GM21360 (cell line): Measurements from ENCODE around the gene PSME2.

ENCODE experiments used
- ATAC-seq: cut with Tn5 transposase; IDR thresholded peaks from one replicate; pipeline ENCODE4 v1.9.1; 2021; ENCODE audit warnings: mild to moderate bottlenecking, moderate library complexity; ENCODE audit not compliant: unreplicated experiment

Gene PSME2

GRCh38 chr14:24136684-24137528 lies 9.5 kb downstream of the PSME2 start:
- no peak for ATAC-seq

DNA sequence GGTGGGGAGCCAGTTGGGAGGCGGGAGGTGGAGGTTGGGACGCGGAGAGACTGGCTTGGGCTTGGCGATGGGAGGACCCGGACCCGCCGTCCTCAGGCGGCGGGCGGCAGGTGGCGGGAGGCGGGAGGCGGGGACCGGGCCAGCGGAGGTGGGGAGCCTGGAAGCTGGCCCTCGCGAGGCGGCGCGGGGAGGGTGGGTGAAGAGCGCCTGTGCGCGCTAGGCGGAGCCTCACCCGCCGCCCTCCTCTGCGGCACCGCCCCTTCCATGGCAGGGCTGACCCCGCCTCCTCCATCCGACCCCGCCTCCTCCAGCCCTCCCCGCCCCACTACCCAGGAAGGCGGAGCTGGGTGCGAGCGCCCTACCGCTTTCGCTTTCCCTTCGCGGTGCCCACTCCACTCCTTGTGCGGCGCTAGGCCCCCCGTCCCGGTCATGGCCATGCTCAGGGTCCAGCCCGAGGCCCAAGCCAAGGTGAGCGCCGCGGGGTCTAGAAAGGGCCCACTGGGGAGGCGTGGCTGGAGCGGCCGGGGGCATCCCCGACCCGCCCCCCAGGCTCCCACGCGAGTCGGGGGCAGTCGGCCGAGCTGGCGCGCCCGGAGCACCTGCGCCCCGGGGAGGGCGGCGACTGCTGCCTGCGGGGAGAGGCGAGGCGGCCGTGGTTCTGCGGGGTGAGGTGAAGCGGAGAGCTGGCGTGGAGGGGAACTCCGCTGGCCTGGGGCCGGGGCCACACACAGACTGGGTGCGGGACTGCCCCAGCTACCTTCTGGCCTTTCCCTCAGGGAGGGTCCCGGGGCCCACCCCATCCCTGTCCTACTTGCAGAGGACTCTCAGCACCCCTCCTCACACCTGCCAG lies 10.4 kb downstream of the PSME2 start, which contains the start of gene PSME1:
PSME1 (plus strand) TSS at position 361 of the 850 bp plus-strand sequence; CDS start at position 430, 69 bp downstream.
- ATAC-seq, result peak; percentile 70

GRCh38 chr14:24135584-24135833 lies 10.9 kb downstream of the PSME2 start:
- peak; percentile 8 for ATAC-seq

DNA sequence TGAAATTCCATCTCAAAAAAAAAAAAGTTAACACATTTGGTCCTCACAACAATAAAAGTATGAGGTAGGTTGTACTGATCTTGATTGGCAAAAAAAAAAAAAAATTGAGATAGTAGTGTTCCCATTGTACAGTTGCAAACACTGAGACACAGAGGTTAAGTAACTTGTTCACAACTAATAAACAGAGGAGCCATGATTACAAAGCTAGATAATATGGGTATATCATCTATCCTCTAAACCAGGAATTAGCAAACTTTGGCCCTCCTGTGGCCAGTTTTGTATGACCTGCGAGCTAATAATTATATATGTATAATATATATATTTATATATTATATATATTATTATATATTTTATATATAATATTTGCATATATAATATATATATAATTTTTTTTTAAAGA lies 12.7 kb downstream of the PSME2 start:
- ATAC-seq, result no peak

DNA sequence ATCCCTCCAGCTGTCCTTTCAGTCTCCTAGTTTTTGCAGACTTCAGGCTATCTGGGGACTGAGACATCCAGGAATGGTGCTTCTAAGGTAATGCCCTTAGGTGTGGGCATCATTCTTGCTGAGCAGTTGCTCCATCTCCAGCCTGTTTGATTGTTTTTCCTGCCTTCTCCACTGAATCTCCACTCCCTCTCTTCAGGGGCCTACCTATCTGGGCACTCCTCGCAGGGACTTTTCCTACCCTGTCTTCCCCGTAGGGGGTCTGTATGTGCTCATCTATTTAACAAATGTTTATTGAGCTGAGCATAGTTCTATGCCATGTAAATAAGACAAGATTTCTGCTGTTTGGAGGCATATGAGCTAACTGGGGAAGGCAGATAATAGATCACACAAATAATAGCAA lies 13.4 kb downstream of the PSME2 start:
- no peak for ATAC-seq

DNA sequence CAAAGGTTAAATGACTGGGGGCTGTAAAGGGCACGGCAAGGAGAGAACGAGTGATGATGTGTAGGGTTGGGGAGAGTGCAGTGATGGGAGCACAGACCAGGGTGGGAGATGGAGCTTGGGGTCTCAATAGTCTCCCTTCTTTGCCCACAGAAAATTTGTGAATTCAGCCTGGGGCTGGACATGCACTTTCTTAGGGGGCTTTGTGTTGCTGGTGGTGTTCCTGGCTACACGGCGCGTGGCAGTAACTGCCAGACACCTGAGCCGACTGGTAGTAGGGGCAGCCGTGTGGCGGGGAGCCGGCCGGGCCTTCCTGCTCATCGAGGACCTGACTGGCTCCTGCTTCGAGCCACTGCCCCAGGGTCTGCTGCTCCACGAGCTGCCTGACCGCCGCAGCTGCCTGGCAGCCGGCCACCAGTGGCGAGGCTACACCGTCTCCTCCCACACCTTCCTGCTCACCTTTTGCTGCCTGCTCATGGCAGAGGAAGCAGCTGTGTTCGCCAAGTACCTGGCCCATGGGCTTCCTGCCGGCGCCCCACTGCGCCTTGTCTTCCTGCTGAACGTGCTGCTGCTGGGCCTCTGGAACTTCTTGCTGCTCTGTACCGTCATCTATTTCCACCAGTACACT lies 14.2 kb downstream of the PSME2 start:
- no peak for ATAC-seq

GRCh38 chr14:24131549-24131966 lies 14.9 kb downstream of the PSME2 start:
- no peak for ATAC-seq

- ATAC-seq, result no peak
Observed at GRCh38 chr14:24130717-24131548, 15.5 kb downstream of the PSME2 start.

- ATAC-seq, result no peak
Observed at GRCh38 chr14:24130380-24130716, 16.1 kb downstream of the PSME2 start, which contains the start of gene FITM1. Gene FITM1 (plus strand): TSS chr14:24130659. CDS start chr14:24131564, 905 bp downstream.

GRCh38 chr14:24129410-24129998 lies 16.9 kb downstream of the PSME2 start:
- no peak for ATAC-seq

GRCh38 chr14:24127673-24128072 lies 18.7 kb downstream of the PSME2 start:
- ATAC-seq, result no peak

- no peak for ATAC-seq
Observed at GRCh38 chr14:24126939-24127338, 19.5 kb downstream of the PSME2 start.

- ATAC-seq, result no peak
Observed at GRCh38 chr14:24123424-24124417, 22.7 kb downstream of the PSME2 start.

DNA sequence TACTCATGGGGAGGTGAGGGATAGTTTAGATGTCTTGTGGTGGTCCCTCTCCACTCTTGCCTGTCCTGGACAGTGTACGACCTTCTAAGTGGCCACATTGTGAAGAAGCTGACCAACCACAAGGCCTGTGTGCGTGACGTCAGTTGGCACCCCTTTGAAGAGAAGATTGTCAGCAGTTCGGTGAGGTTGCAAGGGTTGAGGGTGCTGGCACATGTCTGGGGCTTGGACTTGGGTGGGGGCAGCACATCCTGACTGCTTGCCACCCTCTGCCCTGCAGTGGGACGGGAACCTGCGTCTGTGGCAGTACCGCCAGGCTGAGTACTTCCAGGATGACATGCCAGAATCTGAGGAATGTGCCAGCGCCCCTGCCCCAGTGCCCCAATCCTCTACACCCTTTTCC lies 23.5 kb downstream of the PSME2 start:
- ATAC-seq, result no peak

DNA sequence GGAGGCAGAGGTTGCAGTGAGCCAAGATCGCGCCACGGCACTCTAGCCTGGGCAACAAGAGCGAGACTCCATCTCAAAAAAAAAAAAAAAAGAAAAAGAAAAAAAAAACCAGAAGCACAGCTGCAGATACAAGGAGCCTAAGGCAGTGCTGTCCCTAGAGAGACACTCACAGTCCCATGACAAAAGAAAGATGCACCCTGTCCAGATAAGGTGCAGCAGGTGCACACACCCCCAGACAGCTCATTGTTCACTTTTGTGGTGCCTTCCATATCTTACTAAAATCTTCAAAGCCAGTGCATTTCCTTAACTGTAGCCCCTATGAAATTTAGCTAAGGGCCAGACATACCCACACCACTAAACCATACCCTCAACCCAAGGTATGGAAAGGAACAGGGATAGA lies 24.0 kb downstream of the PSME2 start:
- no peak for ATAC-seq

DNA sequence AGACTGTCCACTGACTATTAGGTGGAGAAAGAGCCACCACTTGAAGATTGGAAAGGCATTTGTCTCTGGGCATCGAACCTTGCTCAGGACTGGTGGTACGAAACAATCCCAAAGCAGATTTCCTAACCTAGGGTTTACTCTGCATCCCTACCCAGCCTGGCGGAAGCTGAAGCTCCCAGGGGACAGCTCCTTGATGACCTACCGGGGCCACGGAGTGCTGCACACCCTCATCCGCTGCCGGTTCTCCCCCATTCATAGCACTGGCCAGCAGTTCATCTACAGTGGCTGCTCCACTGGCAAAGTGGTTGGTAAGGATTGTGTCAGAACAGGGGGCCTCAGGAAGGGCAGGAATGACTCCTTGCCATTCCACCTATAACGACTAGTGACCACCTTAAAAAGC lies 25.2 kb downstream of the PSME2 start:
- no peak for ATAC-seq

DNA sequence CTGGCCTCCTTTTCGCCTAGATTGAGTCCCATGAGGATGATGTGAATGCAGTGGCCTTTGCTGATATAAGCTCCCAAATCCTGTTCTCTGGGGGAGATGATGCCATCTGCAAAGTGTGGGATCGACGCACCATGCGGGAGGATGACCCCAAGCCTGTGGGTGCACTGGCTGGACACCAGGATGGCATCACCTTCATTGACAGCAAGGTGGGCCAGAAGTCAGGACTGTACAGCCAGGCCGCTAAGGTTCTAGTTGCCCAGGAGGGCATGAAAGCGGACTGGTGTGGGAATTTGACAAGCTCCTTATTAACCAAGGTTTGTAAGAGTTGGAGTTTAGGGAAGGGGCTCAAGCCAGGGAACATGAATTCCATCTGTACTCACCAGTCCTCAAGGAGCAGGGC lies 26.7 kb downstream of the PSME2 start:
- ATAC-seq, result no peak

- no peak for ATAC-seq
Observed at GRCh38 chr14:24117179-24117578, 29.2 kb downstream of the PSME2 start.

DNA sequence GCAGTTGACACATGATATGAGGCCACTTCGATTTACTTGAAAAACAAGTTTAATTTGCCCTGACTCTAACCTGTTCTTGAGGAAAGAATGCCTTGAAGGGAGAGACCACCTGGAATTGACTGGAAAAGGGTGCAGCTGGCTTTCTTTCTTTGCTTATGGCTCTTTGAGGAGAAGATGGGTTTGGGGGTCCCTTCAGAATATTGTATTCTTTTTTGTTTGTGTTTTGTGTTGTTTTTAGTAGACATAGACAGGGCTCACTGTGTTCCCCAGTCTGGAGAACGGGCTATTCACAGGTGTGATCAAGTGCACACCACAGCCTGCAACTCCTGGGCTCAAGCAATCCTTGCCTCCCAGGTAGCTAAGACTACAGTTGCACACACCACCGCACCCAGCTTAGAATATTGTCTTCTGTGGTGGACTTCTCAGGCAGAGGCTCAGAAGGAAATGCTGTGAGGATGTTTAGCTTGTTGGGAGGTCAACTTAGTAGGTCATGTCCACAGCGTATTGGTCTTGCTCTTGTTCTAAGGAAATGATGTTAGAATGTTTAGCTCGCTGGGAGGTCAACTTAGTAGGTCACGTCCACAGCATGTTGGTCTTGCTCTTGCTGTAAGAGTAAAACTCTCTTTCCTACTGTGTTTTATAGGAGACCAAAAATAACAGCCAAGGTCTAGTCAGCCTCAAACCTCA lies 30.1 kb downstream of the PSME2 start:
- ATAC-seq, result no peak
